Right atrium auricular region (tissue), 2 donors: ENCODE data around the gene CLMP. TPM values are rescaled to one million over a fixed set of nuclear protein-coding genes. Genes with fewer than 3 reads are reported as not detected.
A peak's percentile ranks its signal among the peaks of the same experiment; 100 is the strongest.
"Not testable (repeated sequence)": the region's sequence is repeated elsewhere in the genome, so short reads cannot be mapped to it uniquely, and the experiment has no call there.

Experiments
- DNase-seq: peaks from one replicate; pipeline ENCODE4 v3.0.0-alpha.2; 2019; ENCODE audit warnings: low spot score
- H3K27ac ChIP-seq, 2 donors: fragments of 200-600 bp; sonication (generic); 1 replicate in 1 of 2; 2 replicates in 1 of 2; pipeline ENCODE4 v1.5.1; 2016 to 2019
- H3K27me3 ChIP-seq, 2 donors: fragments of 200-600 bp; sonication (generic); one replicate each; pipeline versions ENCODE4 v1.5.1 to v1.6.0; 2017 to 2019
- H3K36me3 ChIP-seq: fragments of 200-600 bp; sonication (generic); one replicate; pipeline ENCODE4 v1.5.1; 2016
- H3K4me1 ChIP-seq, 2 donors: fragments of 200-600 bp; sonication (generic); one replicate each; pipeline versions ENCODE4 v1.5.1 to v1.6.0; 2017 to 2019
- H3K4me3 ChIP-seq, 2 donors: fragments of 200-600 bp; sonication (generic); 1 replicate in 1 of 2; 2 replicates in 1 of 2; pipeline ENCODE4 v1.5.1; 2017 to 2019; ENCODE audit warnings: mild to moderate bottlenecking in 1 of 2, moderate library complexity in 1 of 2
- H3K9me3 ChIP-seq, 2 donors: fragments of 200-600 bp; sonication (generic); one replicate each; pipeline ENCODE4 v1.5.1; 2019
- total RNA-seq, 2 donors: library from RNA; depleted of rRNA; stranded (reverse); fragments of >200 nt; gene quantifications; one replicate each; pipeline ENCODE4 v1.1.0, GENCODE V29; 2016
- TF ChIP-seq, protein P1 (sequence below), 2 donors: fragments of 200-600 bp; sonication (generic); IDR thresholded peaks; one replicate each; pipeline ENCODE4 v1.5.1; 2019; ENCODE audit warnings: antibody characterized with exemption in 2 of 2

CLMP gene
- total RNA-seq, 2 donors from 2014 or later = 8.4 to 34.3 TPM

DNA sequence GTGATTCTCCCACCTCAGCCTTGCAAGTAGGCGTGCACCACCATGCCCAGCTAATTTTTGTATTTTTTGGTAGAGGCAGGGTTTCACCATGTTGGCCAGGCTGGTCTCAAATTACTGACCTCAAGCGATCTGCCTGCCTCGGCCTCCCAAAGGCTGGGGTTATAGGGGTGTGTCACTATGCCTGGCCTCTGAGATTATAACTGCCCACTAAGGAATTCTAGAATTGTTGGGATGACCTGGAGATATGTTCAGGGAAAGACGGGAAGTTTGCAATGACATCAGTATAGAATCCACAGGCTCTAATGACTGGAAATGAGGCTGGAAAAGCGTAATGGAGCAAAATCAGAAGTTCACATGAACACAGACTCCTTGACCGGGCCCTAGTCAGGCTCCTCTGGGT lies 62.2 kb downstream of the CLMP start:
- H3K9me3 ChIP-seq = no peaks in the 10 kb centered on the region
- TF ChIP-seq, protein P1, sequence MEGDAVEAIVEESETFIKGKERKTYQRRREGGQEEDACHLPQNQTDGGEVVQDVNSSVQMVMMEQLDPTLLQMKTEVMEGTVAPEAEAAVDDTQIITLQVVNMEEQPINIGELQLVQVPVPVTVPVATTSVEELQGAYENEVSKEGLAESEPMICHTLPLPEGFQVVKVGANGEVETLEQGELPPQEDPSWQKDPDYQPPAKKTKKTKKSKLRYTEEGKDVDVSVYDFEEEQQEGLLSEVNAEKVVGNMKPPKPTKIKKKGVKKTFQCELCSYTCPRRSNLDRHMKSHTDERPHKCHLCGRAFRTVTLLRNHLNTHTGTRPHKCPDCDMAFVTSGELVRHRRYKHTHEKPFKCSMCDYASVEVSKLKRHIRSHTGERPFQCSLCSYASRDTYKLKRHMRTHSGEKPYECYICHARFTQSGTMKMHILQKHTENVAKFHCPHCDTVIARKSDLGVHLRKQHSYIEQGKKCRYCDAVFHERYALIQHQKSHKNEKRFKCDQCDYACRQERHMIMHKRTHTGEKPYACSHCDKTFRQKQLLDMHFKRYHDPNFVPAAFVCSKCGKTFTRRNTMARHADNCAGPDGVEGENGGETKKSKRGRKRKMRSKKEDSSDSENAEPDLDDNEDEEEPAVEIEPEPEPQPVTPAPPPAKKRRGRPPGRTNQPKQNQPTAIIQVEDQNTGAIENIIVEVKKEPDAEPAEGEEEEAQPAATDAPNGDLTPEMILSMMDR (IDR thresholded peaks at IDR 0.05) = no peak
- peaks cover 0 to 7% of the 10 kb centered on the region in 2 donors for H3K4me1 ChIP-seq
- DNase-seq = no peak
- H3K36me3 ChIP-seq = no peaks in the 10 kb centered on the region
- H3K27ac ChIP-seq = peak overlapping the region in 1 of 2 donors; percentile 45
- H3K4me3 ChIP-seq = no peak overlapping the region
- no peaks in the 10 kb centered on the region for H3K27me3 ChIP-seq

DNA sequence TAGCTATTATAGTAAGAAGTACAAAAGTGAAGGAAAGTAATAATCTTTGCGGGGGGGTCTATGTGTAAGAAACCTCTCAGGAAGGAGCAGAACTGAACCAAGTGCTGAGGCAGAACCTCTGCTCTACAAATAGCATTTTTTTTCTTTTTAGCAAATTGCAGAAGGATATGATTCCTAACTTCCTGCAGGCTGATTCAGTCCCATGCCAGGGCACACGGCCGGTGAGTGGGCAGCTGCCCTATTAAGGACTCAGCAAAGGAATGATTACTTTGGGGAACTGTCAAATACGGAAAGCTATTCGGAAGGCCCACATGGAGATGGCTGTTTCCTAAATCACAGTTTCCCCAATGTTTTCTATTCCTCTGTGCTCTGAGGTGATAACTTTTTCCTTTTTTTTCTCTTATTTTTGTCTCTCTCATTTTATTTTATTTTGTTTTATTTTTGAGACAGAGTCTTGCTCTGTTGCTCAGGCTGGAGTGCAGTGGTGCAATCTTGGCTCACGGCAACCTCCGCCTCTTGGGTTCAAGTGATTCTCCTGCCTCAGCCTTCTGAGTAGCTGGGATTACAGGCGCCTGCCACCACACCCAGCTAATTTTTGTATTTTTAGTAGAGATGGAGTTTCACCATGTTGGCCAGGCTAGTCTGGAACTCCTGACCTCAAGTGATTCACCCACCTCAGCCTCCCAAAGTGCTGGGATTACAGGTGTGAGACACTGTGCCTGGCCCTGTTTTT lies 62.8 kb downstream of the CLMP start:
- DNase-seq = peak; percentile 68
- H3K9me3 ChIP-seq, H3K4me3 ChIP-seq, H3K27me3 ChIP-seq, H3K4me1 ChIP-seq, H3K36me3 ChIP-seq: not testable (repeated sequence)
- peak overlapping the region in 1 of 2 donors; percentile 45 for H3K27ac ChIP-seq

DNA sequence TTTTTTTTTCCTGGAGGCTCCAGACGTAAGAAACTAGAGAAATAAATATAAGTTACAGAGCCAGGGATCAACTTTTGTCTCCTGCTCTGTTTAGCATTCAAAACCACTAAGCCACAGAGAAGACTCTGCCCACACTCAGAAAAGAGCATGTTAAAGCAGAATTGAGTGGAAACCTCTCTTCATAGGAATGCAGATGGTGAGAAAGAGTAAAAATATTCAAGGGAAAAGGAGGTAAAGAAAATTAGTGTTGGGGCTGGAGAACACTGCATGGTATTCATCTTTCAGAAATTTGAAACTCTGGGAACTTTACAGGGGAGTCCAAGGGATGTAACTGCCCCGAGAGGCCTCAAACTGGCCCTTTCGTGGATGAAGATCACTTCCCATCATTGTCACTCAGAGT lies 65.1 kb downstream of the CLMP start:
- H3K9me3 ChIP-seq = no peaks in the 10 kb centered on the region
- no peaks in the 10 kb centered on the region for H3K4me1 ChIP-seq
- no peak for DNase-seq
- H3K4me3 ChIP-seq = no peak overlapping the region
- TF ChIP-seq, protein P1 (IDR thresholded peaks at IDR 0.05) = no peak
- no peaks in the 10 kb centered on the region for H3K27me3 ChIP-seq
- peak overlapping the region in 1 of 2 donors; percentile 40 for H3K27ac ChIP-seq
- no peaks in the 10 kb centered on the region for H3K36me3 ChIP-seq

DNA sequence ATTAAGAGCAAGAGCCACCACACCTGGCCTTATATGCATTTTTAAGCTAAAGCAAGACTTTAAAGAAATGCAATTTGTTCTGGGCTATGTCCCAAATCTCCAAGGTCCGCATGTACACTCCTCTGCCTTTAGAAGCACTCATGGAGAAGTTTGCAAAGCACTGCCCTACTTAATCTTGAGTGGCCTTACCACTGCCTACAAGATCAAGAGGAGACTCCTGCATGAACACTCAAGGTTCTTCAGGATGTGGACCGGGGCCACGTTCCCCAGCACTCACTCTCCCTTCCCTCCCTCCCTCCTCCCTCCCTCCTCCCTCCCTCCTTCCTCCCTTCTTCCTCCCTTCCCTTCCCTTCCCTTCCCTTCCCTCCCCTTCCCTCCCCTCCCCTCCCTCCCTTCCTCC lies 69.9 kb downstream of the CLMP start:
- Histone ChIP-seq H3K9me3 (no peaks in the 10 kb centered on the region), H3K36me3 (no peaks in the 10 kb centered on the region), H3K27me3 (no peaks in the 10 kb centered on the region), H3K4me1 (peaks cover 0 to 6% of the 10 kb centered on the region in 2 donors), H3K27ac (no peak overlapping the region), H3K4me3 (no peak overlapping the region)
- no peak for DNase-seq
- TF ChIP-seq, protein P1 (IDR thresholded peaks at IDR 0.05) = no peak

DNA sequence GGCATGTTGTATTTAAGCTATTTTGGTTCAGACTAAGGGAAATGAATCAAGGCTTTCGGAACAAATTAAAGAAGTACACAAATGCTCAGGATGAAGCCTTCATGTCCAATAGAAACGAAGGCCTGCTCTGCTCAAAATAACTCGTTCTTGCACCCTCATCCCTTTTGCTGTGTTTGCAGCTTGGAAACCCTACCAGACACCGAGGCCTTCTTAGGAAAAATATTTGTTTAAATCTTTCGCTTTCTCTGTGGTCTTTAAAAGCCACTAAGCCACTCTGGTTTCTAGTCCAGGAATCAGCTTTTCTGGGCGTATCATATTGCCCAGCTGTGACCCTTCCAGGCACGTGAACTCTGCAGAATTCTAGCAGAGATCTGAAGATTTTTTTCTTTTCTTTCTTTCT lies 72.2 kb downstream of the CLMP start:
- TF ChIP-seq, protein P1 (IDR thresholded peaks at IDR 0.05) = no peak
- H3K4me1 ChIP-seq = peaks cover 0 to 6% of the 10 kb centered on the region in 2 donors
- no peaks in the 10 kb centered on the region for H3K36me3 ChIP-seq
- H3K27me3 ChIP-seq = no peaks in the 10 kb centered on the region
- no peaks in the 10 kb centered on the region for H3K9me3 ChIP-seq
- peak overlapping the region; percentile 43 to 67 for H3K27ac ChIP-seq
- DNase-seq = no peak
- H3K4me3 ChIP-seq = no peak overlapping the region

DNA sequence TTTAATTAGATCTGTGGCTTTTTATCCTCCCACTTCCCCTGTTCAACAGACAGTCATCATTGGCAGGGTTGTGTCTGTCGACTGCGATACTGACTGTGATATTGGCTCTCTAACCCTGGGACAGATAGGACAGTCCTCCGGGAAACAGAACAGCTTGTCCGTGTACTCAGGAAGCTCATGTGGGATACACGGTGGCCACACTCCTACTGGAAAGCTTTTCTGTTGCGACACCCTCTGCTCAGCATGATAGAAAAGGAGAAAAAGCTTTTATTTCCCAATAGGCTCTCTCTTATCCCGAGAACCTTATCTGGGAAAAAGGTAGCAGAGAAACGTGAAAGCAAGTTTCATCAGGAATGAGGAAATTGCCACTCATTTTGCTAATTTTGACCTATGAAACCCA lies 72.7 kb downstream of the CLMP start:
- TF ChIP-seq, protein P1 (IDR thresholded peaks at IDR 0.05) = no peak
- DNase-seq = peak; percentile 89
- H3K4me1 ChIP-seq = peaks cover 0 to 6% of the 10 kb centered on the region in 2 donors
- H3K27ac ChIP-seq = peak overlapping the region; percentile 43 to 67
- H3K27me3 ChIP-seq = no peaks in the 10 kb centered on the region
- H3K4me3 ChIP-seq = no peak overlapping the region
- H3K36me3 ChIP-seq = no peaks in the 10 kb centered on the region
- H3K9me3 ChIP-seq = no peaks in the 10 kb centered on the region
